Measurements from ENCODE around the gene EGF.

GRCh38 chr4:109914322-109914721 lies 1.6 kb downstream of the EGF start:
- TF ChIP-seq CTCF (IDR thresholded peaks at IDR 0.05): no peak
- TF ChIP-seq TCF7L2 (IDR thresholded peaks at IDR 0.05; ENCODE audit: low read depth, low read length): no peak
- TF ChIP-seq POLR2AphosphoS5 (IDR thresholded peaks at IDR 0.05; ENCODE audit: low read depth, low read length): no peak
- no peak for TF ChIP-seq SIN3A (IDR thresholded peaks at IDR 0.05; ENCODE audit: borderline replicate concordance, insufficient read depth, low read depth, low read length)
